CD14-positive monocyte (primary cell): ENCODE data around the gene SPTBN5. TPM values are rescaled to one million over a fixed set of nuclear protein-coding genes. Genes with fewer than 3 reads are reported as not detected.

Source experiments
- DNase-seq, 3 donors: peaks; one replicate each; pipeline ENCODE4 v3.0.0-alpha.2; 2011 to 2022
- H2AFZ ChIP-seq: 2 replicates; pipeline ENCODE4 v1.6.0; 2012; ENCODE audit warnings: mild to moderate bottlenecking, low read depth, low read length, inconsistent platforms; ENCODE audit not compliant: insufficient read depth, poor library complexity, severe bottlenecking
- H3K27ac ChIP-seq, 2 donors: 1 replicate in 1 of 2; 2 replicates in 1 of 2; pipeline ENCODE4 v1.5.1; 2012 to 2013; ENCODE audit warnings: low read length in 2 of 2, control low read depth in 1 of 2, inconsistent platforms in 1 of 2, low read depth in 1 of 2, mild to moderate bottlenecking in 1 of 2
- H3K27me3 ChIP-seq, 2 donors: one replicate each; pipeline versions ENCODE4 v1.6.0 to v1.6.1; 2011 to 2013; ENCODE audit warnings: low read length in 2 of 2; ENCODE audit not compliant: control insufficient read depth in 2 of 2, insufficient read depth in 2 of 2
- H3K36me3 ChIP-seq, 2 donors: replicated peaks in 1 of 2; 1 replicate in 1 of 2; 2 replicates in 1 of 2; pipeline versions ENCODE4 v1.5.1 to v1.6.1; 2012 to 2013; ENCODE audit warnings: low read length in 2 of 2, control low read depth in 1 of 2, inconsistent platforms in 1 of 2, mild to moderate bottlenecking in 1 of 2; ENCODE audit not compliant: insufficient read depth in 2 of 2, control insufficient read depth in 1 of 2
- H3K4me1 ChIP-seq, 2 donors: 1 replicate in 1 of 2; 2 replicates in 1 of 2; pipeline versions ENCODE4 v1.5.1 to v1.6.1; 2012 to 2013; ENCODE audit warnings: low read length in 2 of 2, control low read depth in 1 of 2, inconsistent platforms in 1 of 2, mild to moderate bottlenecking in 1 of 2, moderate library complexity in 1 of 2; ENCODE audit not compliant: insufficient read depth in 2 of 2, control insufficient read depth in 1 of 2
- H3K4me2 ChIP-seq: replicated peaks from 2 replicates; pipeline ENCODE3; 2012; ENCODE audit warnings: low read length, moderate library complexity, mild to moderate bottlenecking; ENCODE audit not compliant: poor library complexity, severe bottlenecking; ENCODE audit errors: extremely low read depth
- H3K4me3 ChIP-seq, 3 experiments: fragments of 200-600 bp in 1 of 3; sonication (generic) in 1 of 3; replicated peaks in 1 of 3; 1 replicate in 2 of 3; 2 replicates in 1 of 3; pipeline ENCODE4 v1.5.1; 2011 to 2013; ENCODE audit warnings: low read length in 3 of 3, mild to moderate bottlenecking in 3 of 3, control low read depth in 2 of 3, low read depth in 2 of 3, inconsistent platforms in 1 of 3, moderate library complexity in 1 of 3
- H3K79me2 ChIP-seq: 2 replicates; pipeline ENCODE4 v1.6.0; 2012; ENCODE audit warnings: mild to moderate bottlenecking, control low read depth, inconsistent platforms, low read length, moderate library complexity; ENCODE audit not compliant: insufficient read depth
- H3K9ac ChIP-seq: 2 replicates; pipeline ENCODE4 v1.6.0; 2017; ENCODE audit warnings: low read length, mild to moderate bottlenecking; ENCODE audit not compliant: insufficient read depth, poor library complexity, severe bottlenecking
- H3K9me3 ChIP-seq, 2 donors: replicated peaks in 1 of 2; 1 replicate in 1 of 2; 2 replicates in 1 of 2; pipeline versions ENCODE4 v1.5.1 to v1.6.1; 2012 to 2013; ENCODE audit warnings: low read length in 2 of 2, control low read depth in 1 of 2; ENCODE audit not compliant: control insufficient read depth in 1 of 2, insufficient read depth in 1 of 2
- H4K20me1 ChIP-seq: 2 replicates; pipeline ENCODE4 v1.6.0; 2012; ENCODE audit warnings: mild to moderate bottlenecking, low read length, control low read depth, moderate library complexity; ENCODE audit not compliant: insufficient read depth
- H3K27ac Mint-ChIP-seq, 7 donors: one replicate each; pipeline ENCODE4 v1.8.0; 2020; ENCODE audit warnings: mild to moderate bottlenecking in 7 of 7, mixed read lengths in 7 of 7, moderate library complexity in 6 of 7, inconsistent platforms in 2 of 7
- H3K27me3 Mint-ChIP-seq, 3 donors: one replicate each; pipeline ENCODE4 v1.8.0; 2021 to 2022; ENCODE audit warnings: low read depth in 3 of 3, mild to moderate bottlenecking in 3 of 3, mixed read lengths in 3 of 3, moderate library complexity in 3 of 3, inconsistent platforms in 1 of 3
- H3K36me3 Mint-ChIP-seq, 2 donors: one replicate each; pipeline ENCODE4 v1.8.0; 2020; ENCODE audit warnings: mixed read lengths in 2 of 2, inconsistent platforms in 1 of 2, mild to moderate bottlenecking in 1 of 2
- H3K4me1 Mint-ChIP-seq: one replicate; pipeline ENCODE4 v1.8.0; 2020; ENCODE audit warnings: mild to moderate bottlenecking, mixed read lengths
- H3K4me3 Mint-ChIP-seq, 2 donors: one replicate each; pipeline ENCODE4 v1.8.0; 2020; ENCODE audit warnings: mild to moderate bottlenecking in 2 of 2, mixed read lengths in 2 of 2, moderate library complexity in 1 of 2
- H3K9me3 Mint-ChIP-seq, 7 donors: one replicate each; pipeline ENCODE4 v1.8.0; 2020 to 2022; ENCODE audit warnings: mixed read lengths in 7 of 7, mild to moderate bottlenecking in 6 of 7, moderate library complexity in 6 of 7, inconsistent platforms in 2 of 7
- CTCF ChIP-seq: fragments of 200-600 bp; IDR thresholded peaks from one replicate; pipeline ENCODE4 v1.8.0; 2022; ENCODE audit warnings: antibody characterized with exemption, mild to moderate bottlenecking
- WGBS: methylation state at CpG from one replicate; pipeline ENCODE4 v1.1.5; 2013; ENCODE audit warnings: missing lambda C conversion rate; ENCODE audit not compliant: insufficient coverage; 5-methylcytosine and 5-hydroxymethylcytosine counted together
- intact Hi-C, 2 donors: fragments of 100-400 bp; cut with micrococcal nuclease; formaldehyde crosslinking; loops; one replicate each; pipeline versions ENCODE4 v1.15.0 to v1.15.1; 2023
- polyA plus RNA-seq, 3 donors: library from polyadenylated mRNA; depleted of rRNA in 1 of 3; unstranded in 2 of 3; stranded (reverse) in 1 of 3; fragments of 300-500 nt in 2 of 3; fragments of >200 nt in 1 of 3; fragmentation: Illumina TruSeq in 2 of 3; gene quantifications; 1 replicate in 2 of 3; 2 replicates in 1 of 3; pipeline ENCODE4 v1.2.3, GENCODE V29; 2012 to 2021

The SPTBN5 gene
- polyA plus RNA-seq, 3 donors: 0.29 TPM; not detected in 2

- no peak overlapping the region for H3K4me3 Mint-ChIP-seq
- H3K9me3 Mint-ChIP-seq: peaks cover 0 to 5% (median 0%) of the 10 kb centered on the region in 7 donors
- peaks cover 6 to 13% of the 10 kb centered on the region in 2 donors for H3K36me3 Mint-ChIP-seq
- WGBS: 97% methylated on average over 10 of the region's 10 CpGs
- no peak overlapping the region for H3K27ac ChIP-seq
- H3K9me3 ChIP-seq: no peaks in the 10 kb centered on the region
- no peak overlapping the region for H3K4me3 ChIP-seq
- H3K4me1 ChIP-seq: peaks cover 0 to 2% of the 10 kb centered on the region in 2 donors
- no peak overlapping the region for H2AFZ ChIP-seq
- intact Hi-C loops: no loop called here
- no peak for DNase-seq
- no peaks in the 10 kb centered on the region for H3K36me3 ChIP-seq
- no peak for TF ChIP-seq CTCF
- H3K4me2 ChIP-seq: no peak overlapping the region
- H4K20me1 ChIP-seq: no peaks in the 10 kb centered on the region
- peak overlapping the region in 1 of 7 donors; percentile 32 for H3K27ac Mint-ChIP-seq
- H3K27me3 Mint-ChIP-seq: peaks cover 27 to 36% (median 30%) of the 10 kb centered on the region in 3 donors
- no peaks in the 10 kb centered on the region for H3K79me2 ChIP-seq
- peaks cover 4 to 31% of the 10 kb centered on the region in 2 donors for H3K27me3 ChIP-seq
- peaks cover 8% of the 10 kb centered on the region for H3K4me1 Mint-ChIP-seq
- no peak overlapping the region for H3K9ac ChIP-seq
Observed at GRCh38 chr15:41878355-41878699, 15.5 kb downstream of the SPTBN5 start.

- Mint-ChIP-seq H3K4me1 (peaks cover 8% of the 10 kb centered on the region), H3K27ac (peak overlapping the region in 1 of 7 donors; percentile 32), H3K4me3 (no peak overlapping the region), H3K27me3 (peaks cover 26 to 38% (median 30%) of the 10 kb centered on the region in 3 donors), H3K9me3 (peaks cover 0 to 5% (median 0%) of the 10 kb centered on the region in 7 donors), H3K36me3 (peaks cover 6 to 13% of the 10 kb centered on the region in 2 donors)
- Histone ChIP-seq H3K4me3 (no peak overlapping the region), H3K9me3 (no peaks in the 10 kb centered on the region), H3K79me2 (no peaks in the 10 kb centered on the region), H3K27me3 (peaks cover 4 to 29% of the 10 kb centered on the region in 2 donors), H3K4me1 (peaks cover 0 to 2% of the 10 kb centered on the region in 2 donors), H3K9ac (no peak overlapping the region), H3K4me2 (no peak overlapping the region), H4K20me1 (no peaks in the 10 kb centered on the region), H2AFZ (no peak overlapping the region), H3K27ac (no peak overlapping the region), H3K36me3 (no peaks in the 10 kb centered on the region)
- no peak for TF ChIP-seq CTCF
- intact Hi-C loops: no loop called here
- no peak for DNase-seq
- 89% methylated on average over 13 of the region's 13 CpGs for WGBS
Observed at GRCh38 chr15:41877631-41878354, 16.1 kb downstream of the SPTBN5 start.
